H1 (cell line): ENCODE data around the gene PEX14. TPM values are rescaled to one million over a fixed set of nuclear protein-coding genes. Genes with fewer than 3 reads are reported as not detected.
A peak's percentile ranks its signal among the peaks of the same experiment; 100 is the strongest.

Experiments
- CTCF ChIA-PET: fragments of 300-600 bp; sonication (Branson Sonifier 250); formaldehyde crosslinking; loops from one replicate; lab custom pipeline; 2021; ENCODE audit not compliant: partially characterized antibody; lab: Charles Lee
- POLR2A ChIA-PET: fragments of 300-600 bp; sonication (Branson Sonifier 250); formaldehyde crosslinking; loops from one replicate; lab custom pipeline; 2021; ENCODE audit warnings: inconsistent platforms; ENCODE audit not compliant: partially characterized antibody; lab: Charles Lee
- DNase-seq, 2 experiments: peaks; one replicate each; pipeline versions ENCODE4 v3.0.0 to v3.0.0-alpha.2; 2010 to 2022; ENCODE audit warnings: low spot score in 2 of 2, low read depth in 1 of 2, mixed read lengths in 1 of 2
- FAIRE-seq: peaks from 2 replicates; lab custom pipeline; 2011; peaks lifted over from hg19 to GRCh38; lab: Jason Lieb, UNC
- H2AFZ ChIP-seq: 2 replicates; pipeline ENCODE4 v1.8.1; 2012; ENCODE audit warnings: low read length, inconsistent platforms
- H2AK5ac ChIP-seq: 2 replicates; pipeline ENCODE4 v1.6.1; 2013; ENCODE audit warnings: low read depth, low read length
- H2BK120ac ChIP-seq: replicated peaks from 2 replicates; pipeline ENCODE3; 2013; ENCODE audit warnings: low read depth, low read length, inconsistent platforms
- H2BK12ac ChIP-seq: 2 replicates; pipeline ENCODE4 v1.6.1; 2013; ENCODE audit warnings: low read depth, low read length
- H2BK15ac ChIP-seq: 2 replicates; pipeline ENCODE4 v1.6.1; 2013; ENCODE audit warnings: low read length
- H2BK20ac ChIP-seq: 2 replicates; pipeline ENCODE4 v1.6.1; 2013; ENCODE audit warnings: low read length
- H2BK5ac ChIP-seq: 2 replicates; pipeline ENCODE4 v1.6.1; 2013; ENCODE audit warnings: low read depth, low read length
- H3K14ac ChIP-seq: 2 replicates; pipeline ENCODE4 v1.6.1; 2013; ENCODE audit warnings: inconsistent platforms; ENCODE audit not compliant: insufficient read length
- H3K18ac ChIP-seq: 2 replicates; pipeline ENCODE4 v1.6.1; 2013; ENCODE audit warnings: low read length; ENCODE audit errors: extremely low read depth
- H3K23ac ChIP-seq: 2 replicates; pipeline ENCODE4 v1.6.1; 2013; ENCODE audit warnings: inconsistent platforms; ENCODE audit not compliant: insufficient read length
- H3K23me2 ChIP-seq: 2 replicates; pipeline ENCODE4 v1.6.1; 2013; ENCODE audit warnings: low read depth, low read length
- H3K27ac ChIP-seq: 2 replicates; pipeline ENCODE4 v1.6.1; 2011; ENCODE audit warnings: low read depth, low read length, inconsistent platforms
- H3K27me3 ChIP-seq, 4 experiments: replicated peaks in 1 of 4; 1 replicate in 1 of 4; 2 replicates in 3 of 4; pipeline versions ENCODE4 v1.6.1 to v1.8.1; 2011 to 2013; ENCODE audit warnings: low read length in 3 of 4, mild to moderate bottlenecking in 3 of 4, inconsistent platforms in 2 of 4, mixed read lengths in 2 of 4, moderate library complexity in 1 of 4; ENCODE audit not compliant: control insufficient read depth in 3 of 4, insufficient read depth in 3 of 4; ENCODE audit errors: extremely low read depth in 1 of 4
- H3K36me3 ChIP-seq, 4 experiments: 2 replicates each; pipeline versions ENCODE4 v1.6.1 to v1.8.1; 2011 to 2013; ENCODE audit warnings: mild to moderate bottlenecking in 4 of 4, low read length in 3 of 4, moderate library complexity in 2 of 4, control low read depth in 1 of 4, inconsistent platforms in 1 of 4; ENCODE audit not compliant: insufficient read depth in 4 of 4, control insufficient read depth in 2 of 4
- H3K4ac ChIP-seq: replicated peaks from 2 replicates; pipeline ENCODE3; 2013; ENCODE audit warnings: low read length, low read depth, mixed read lengths, inconsistent platforms; ENCODE audit not compliant: insufficient read length
- H3K4me1 ChIP-seq, 4 experiments: replicated peaks in 1 of 4; 1 replicate in 1 of 4; 2 replicates in 3 of 4; pipeline versions ENCODE4 v1.6.1 to v1.8.1; 2011 to 2013; ENCODE audit warnings: low read length in 3 of 4, inconsistent platforms in 2 of 4, mixed read lengths in 1 of 4; ENCODE audit not compliant: insufficient read depth in 4 of 4, control insufficient read depth in 3 of 4
- H3K4me2 ChIP-seq, 2 experiments: 2 replicates each; pipeline versions ENCODE4 v1.6.1 to v1.8.1; 2011 to 2013; ENCODE audit warnings: low read depth in 2 of 2, low read length in 2 of 2, control low read depth in 1 of 2, inconsistent platforms in 1 of 2, mild to moderate bottlenecking in 1 of 2; ENCODE audit not compliant: insufficient read depth in 1 of 2
- H3K4me3 ChIP-seq, 4 experiments: fragments of 200-600, 300-600 bp in 1 of 4; sonication (generic), shearing (Covaris generic), sonication (Bioruptor Twin) in 1 of 4; 2 replicates each; pipeline versions ENCODE4 v1.5.1 to v1.8.1; 2011 to 2016; ENCODE audit warnings: low read length in 4 of 4, low read depth in 3 of 4, control low read depth in 2 of 4, inconsistent platforms in 2 of 4, mild to moderate bottlenecking in 2 of 4, mixed read lengths in 1 of 4, moderate library complexity in 1 of 4; ENCODE audit not compliant: insufficient read depth in 2 of 4; ENCODE audit errors: extremely low read depth in 1 of 4
- H3K56ac ChIP-seq: replicated peaks from 2 replicates; pipeline ENCODE3; 2013; ENCODE audit warnings: low read depth, mild to moderate bottlenecking, mixed read lengths, low read length, inconsistent platforms; ENCODE audit not compliant: insufficient read length
- H3K79me1 ChIP-seq: 2 replicates; pipeline ENCODE4 v1.6.1; 2013; ENCODE audit warnings: low read depth, low read length, control low read depth
- H3K79me2 ChIP-seq, 2 experiments: 2 replicates each; pipeline versions ENCODE4 v1.6.1 to v1.8.1; 2012 to 2013; ENCODE audit warnings: low read length in 2 of 2, mild to moderate bottlenecking in 2 of 2, inconsistent platforms in 1 of 2; ENCODE audit not compliant: insufficient read depth in 2 of 2, control insufficient read depth in 1 of 2
- H3K9ac ChIP-seq, 4 experiments: replicated peaks in 1 of 4; 1 replicate in 1 of 4; 2 replicates in 3 of 4; pipeline versions ENCODE4 v1.6.1 to v1.8.1; 2011 to 2013; ENCODE audit warnings: low read depth in 3 of 4, low read length in 3 of 4, control low read depth in 2 of 4, mild to moderate bottlenecking in 2 of 4, moderate library complexity in 2 of 4, inconsistent platforms in 1 of 4; ENCODE audit errors: extremely low read depth in 1 of 4
- H3K9me3 ChIP-seq, 2 experiments: 2 replicates each; pipeline versions ENCODE4 v1.6.1 to v1.8.1; 2012 to 2013; ENCODE audit warnings: mild to moderate bottlenecking in 2 of 2, moderate library complexity in 2 of 2, control low read depth in 1 of 2, inconsistent platforms in 1 of 2, low read depth in 1 of 2, low read length in 1 of 2, mixed read lengths in 1 of 2; ENCODE audit not compliant: insufficient read depth in 2 of 2
- H4K20me1 ChIP-seq, 2 experiments: replicated peaks in 1 of 2; 2 replicates each; pipeline versions ENCODE3 to v1.8.1; 2011 to 2013; ENCODE audit warnings: inconsistent platforms in 2 of 2, low read length in 2 of 2, mild to moderate bottlenecking in 1 of 2; ENCODE audit not compliant: insufficient read depth in 2 of 2, control insufficient read depth in 1 of 2
- H4K5ac ChIP-seq: 2 replicates; pipeline ENCODE4 v1.6.1; 2013; ENCODE audit warnings: low read length, low read depth, mixed read lengths, inconsistent platforms; ENCODE audit not compliant: insufficient read length
- H4K8ac ChIP-seq: 2 replicates; pipeline ENCODE4 v1.8.0; 2013; ENCODE audit warnings: mild to moderate bottlenecking, moderate library complexity, low read length, inconsistent platforms; ENCODE audit not compliant: insufficient read depth; ENCODE audit errors: extremely low read depth
- H4K91ac ChIP-seq: replicated peaks from 2 replicates; pipeline ENCODE3; 2013; ENCODE audit warnings: low read length, mixed read lengths, inconsistent platforms; ENCODE audit not compliant: insufficient read length
- ZNF274 ChIP-seq: IDR thresholded peaks from 2 replicates; pipeline ENCODE4 v1.7.0; 2012; ENCODE audit warnings: low read length, borderline replicate concordance; ENCODE audit errors: extremely low read depth
- WGBS, 2 experiments: shearing (Covaris generic) in 1 of 2; methylation state at CpG; one replicate each; pipeline versions ENCODE4 v1.1.6 to v1.1.7; 2013 to 2015; ENCODE audit warnings: low lambda C conversion rate in 2 of 2, mixed read lengths in 2 of 2, inconsistent platforms in 1 of 2, low coverage in 1 of 2, missing lambda C conversion rate in 1 of 2; ENCODE audit not compliant: insufficient replicate concordance in 2 of 2, insufficient coverage in 1 of 2, insufficient read length in 1 of 2; ENCODE audit errors: extremely low coverage in 1 of 2, missing lambda C conversion rate in 1 of 2; 5-methylcytosine and 5-hydroxymethylcytosine counted together
- polyA plus RNA-seq, 7 experiments: library from polyadenylated mRNA; depleted of rRNA in 3 of 7; stranded (reverse) in 5 of 7; unstranded in 2 of 7; fragments of >200 nt in 5 of 7; fragments of 200-250 nt in 2 of 7; gene quantifications; 1 replicate in 5 of 7; 2 replicates in 1 of 7; 4 replicates in 1 of 7; pipeline versions ENCODE4 v1.2.1 to v1.2.3, GENCODE V29; 2011 to 2013; ENCODE audit warnings: missing spikeins in 2 of 7, mixed read lengths in 2 of 7
- total RNA-seq: library from RNA; stranded (reverse); fragmentation: NEBNext Ultra II Directional; extraction: Animal tissue kit (Norgen Biotek cat#: 25700); gene quantifications from 2 replicates; pipeline ENCODE4 v1.2.1, GENCODE V29; 2021
- TF ChIP-seq, protein P1 (sequence below): IDR thresholded peaks from 2 replicates; pipeline ENCODE4 v1.6.1; 2011; ENCODE audit warnings: low read length, improper control_type of control experiment

The PEX14 gene
- total and polyA plus RNA-seq, 2 of the 8 experiments (the other 6 are each of a cell fraction or from before 2014, with no cell fraction given), result 13.0 to 19.8 TPM

DNA sequence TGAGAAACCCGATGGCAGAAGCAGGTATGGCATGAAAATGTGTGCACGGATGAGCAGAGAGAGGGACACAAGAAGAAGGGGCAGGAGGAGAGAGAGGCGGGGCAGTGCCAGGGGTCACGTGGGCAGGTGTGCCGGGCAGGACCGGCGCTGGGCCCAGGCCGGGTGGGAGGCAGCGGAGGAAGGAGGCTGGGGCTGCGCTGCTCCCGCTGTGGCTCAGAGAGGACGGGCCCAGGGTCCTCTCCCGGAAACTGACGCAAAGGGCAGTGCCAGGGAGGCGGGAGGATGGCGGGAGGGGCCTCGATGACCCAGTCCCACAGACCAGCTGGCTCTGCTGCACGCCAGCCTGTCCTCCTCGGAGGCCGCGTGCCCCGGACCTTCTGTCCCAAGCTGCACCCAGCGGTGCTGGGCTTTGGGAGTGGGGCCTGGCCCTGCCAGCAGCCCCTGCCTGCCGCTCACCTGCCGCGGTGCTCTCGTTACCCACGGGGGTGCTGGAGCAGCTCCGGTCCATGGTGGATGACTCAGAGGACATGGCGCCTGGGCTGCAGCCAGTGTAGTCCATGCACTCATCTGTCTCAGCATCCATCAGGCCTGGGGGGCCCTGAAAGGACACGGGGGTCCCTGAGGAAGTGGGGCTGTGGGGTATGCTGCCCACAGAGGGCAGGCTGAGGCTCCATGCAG, 167.8 kb downstream of the PEX14 start:
- Histone ChIP-seq H3K4ac (no peak overlapping the region), H2AFZ (no peak overlapping the region), H3K23ac (no peak overlapping the region), H4K8ac (no peak overlapping the region), H3K4me2 (no peak overlapping the region)
- no peak for FAIRE-seq
- TF ChIP-seq, protein P1, sequence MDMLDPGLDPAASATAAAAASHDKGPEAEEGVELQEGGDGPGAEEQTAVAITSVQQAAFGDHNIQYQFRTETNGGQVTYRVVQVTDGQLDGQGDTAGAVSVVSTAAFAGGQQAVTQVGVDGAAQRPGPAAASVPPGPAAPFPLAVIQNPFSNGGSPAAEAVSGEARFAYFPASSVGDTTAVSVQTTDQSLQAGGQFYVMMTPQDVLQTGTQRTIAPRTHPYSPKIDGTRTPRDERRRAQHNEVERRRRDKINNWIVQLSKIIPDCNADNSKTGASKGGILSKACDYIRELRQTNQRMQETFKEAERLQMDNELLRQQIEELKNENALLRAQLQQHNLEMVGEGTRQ, result 0 out of 2 replicates have a peak, but pooled peaks have one; percentile 13
- no peak for TF ChIP-seq ZNF274
- TF ChIP-seq, all 59 proteins: peak for 1
- Histone ChIP-seq H2BK120ac (no peak overlapping the region), H3K14ac (no peak overlapping the region), H3K79me1 (no peaks in the 10 kb centered on the region), H3K9me3 (no peaks in the 10 kb centered on the region), H3K36me3 (no peaks in the 10 kb centered on the region; a peak in 1 of 8 replicates), H2BK20ac (no peak overlapping the region), H3K56ac (no peak overlapping the region), H2AK5ac (no peak overlapping the region), H2BK5ac (no peak overlapping the region), H3K4me3 (no peak overlapping the region), H4K20me1 (peaks cover 0 to 10% of the 10 kb centered on the region in 2 experiments), H4K5ac (no peak overlapping the region), H3K79me2 (no peaks in the 10 kb centered on the region), H2BK12ac (no peak overlapping the region), H3K23me2 (peaks cover 6% of the 10 kb centered on the region; the same call in 1 of the 2 replicates), H3K9ac (no peak overlapping the region), H2BK15ac (no peak overlapping the region), H3K27ac (no peak overlapping the region), H3K27me3 (peaks cover 7 to 31% (median 24%) of the 10 kb centered on the region in 4 experiments), H3K4me1 (peaks cover 0 to 23% (median 9%) of the 10 kb centered on the region in 4 experiments; a peak in 6 of 7 replicates), H4K91ac (no peak overlapping the region), H3K18ac (no peak overlapping the region)
- POLR2A ChIA-PET, result interaction anchor here (1.0 kb wide), 1 partner anchor 8 kb away, joined by 3 read pairs; no protein-coding TSS in a partner anchor
- 88% methylated on average over 30 of the region's 31 CpGs; no CpG with 5 or more reads in 1 of the 2 experiments for WGBS, 2 experiments
- no peak for DNase-seq
- CTCF ChIA-PET, result interaction anchor here (0.5 kb wide), 1 partner anchor 184 kb away, joined by 4 read pairs; no protein-coding TSS in a partner anchor
